ENCODE data around the gene FN1.

Gene FN1

DNA sequence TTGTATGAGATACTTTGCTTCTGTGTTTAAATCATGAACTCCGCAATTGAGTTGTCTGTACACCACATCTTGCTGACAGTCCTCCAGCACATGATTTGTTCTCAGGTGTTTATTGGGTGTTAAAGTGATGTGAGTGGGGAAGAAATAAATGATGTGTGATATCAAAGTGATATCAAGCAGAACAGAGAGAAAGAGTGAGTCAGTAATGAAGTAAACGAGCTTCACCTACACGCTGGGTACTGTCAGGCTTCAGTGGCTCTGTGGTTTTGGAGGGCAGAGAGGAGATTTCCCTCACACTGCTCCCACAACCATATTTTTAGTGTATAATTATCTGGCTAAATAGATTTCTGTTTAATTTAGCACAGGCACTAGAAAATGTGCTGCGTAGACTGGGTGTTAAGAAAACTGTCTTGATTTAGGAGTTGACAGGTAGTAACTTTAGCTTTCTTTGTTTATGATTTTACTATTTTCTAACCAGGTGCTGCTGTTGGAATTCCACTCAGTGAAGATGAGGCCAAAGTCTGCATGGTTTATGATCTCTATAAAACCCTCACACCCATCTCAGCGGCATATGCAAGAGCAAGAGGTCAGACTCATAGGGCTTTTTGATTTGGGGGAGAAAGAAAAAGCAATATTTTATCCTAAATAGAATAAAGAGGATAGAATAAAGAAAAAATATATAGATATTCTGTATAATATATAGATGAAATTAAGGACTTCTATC, 102.8 kb downstream of the FN1 start:
- no peak for DNase-seq

DNA sequence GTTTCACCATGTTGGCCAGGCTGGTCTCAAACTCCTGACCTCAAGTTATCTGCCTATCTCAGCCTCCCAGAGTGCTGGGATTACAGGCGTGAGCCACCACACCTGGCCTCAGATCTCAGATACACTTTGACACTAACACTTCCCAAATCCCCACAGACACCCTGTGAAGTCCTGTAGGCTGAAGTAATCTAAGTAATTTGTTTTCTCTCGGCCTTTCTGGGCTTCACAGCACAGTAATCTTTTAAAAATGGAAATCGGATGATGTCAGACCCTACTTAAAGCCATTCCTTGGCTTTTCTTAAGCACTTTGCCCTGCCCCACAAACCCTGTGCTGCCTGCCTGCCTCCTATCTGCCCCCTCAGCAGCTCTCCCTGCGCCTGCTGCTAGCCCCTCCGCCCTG, 107.8 kb downstream of the FN1 start:
- DNase-seq = no peak

DNA sequence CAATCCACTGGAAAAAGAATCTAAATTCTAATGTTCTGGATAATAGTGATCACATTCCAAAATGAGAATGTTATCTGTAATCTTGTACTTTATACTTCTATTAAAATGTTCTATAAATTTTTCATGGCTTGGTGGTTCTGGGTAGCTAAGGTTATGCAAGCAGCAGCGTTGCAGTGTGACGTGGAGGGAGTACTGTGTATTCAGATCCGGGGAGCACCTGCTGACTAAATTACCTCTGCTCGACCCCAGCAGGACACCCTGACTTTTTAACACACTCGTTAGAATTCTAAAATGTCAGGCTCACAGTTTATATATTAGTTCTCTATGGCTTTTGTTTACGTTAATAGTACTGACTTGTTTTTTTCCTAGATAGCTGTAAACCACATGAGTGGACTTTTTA, 111.1 kb downstream of the FN1 start:
- DNase-seq = no peak

DNA sequence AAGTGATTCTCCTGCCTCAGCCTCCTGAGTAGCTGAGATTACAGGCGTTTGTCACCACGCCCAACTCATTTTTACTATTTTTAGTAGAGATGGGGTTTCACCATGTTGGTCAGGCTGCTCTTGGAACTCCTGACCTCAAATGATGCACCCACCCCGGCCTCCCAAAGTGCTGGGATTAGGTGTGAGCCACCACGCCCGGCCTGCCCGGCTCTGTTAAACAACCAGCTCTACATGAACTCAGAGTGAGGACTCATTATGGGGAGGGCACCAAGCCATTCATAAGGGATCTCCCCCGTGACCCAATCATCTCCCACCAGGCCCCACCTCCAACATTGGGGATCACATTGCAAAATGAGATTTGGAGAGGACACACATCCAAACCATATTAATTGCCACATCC, 115.2 kb downstream of the FN1 start:
- DNase-seq = no peak

DNA sequence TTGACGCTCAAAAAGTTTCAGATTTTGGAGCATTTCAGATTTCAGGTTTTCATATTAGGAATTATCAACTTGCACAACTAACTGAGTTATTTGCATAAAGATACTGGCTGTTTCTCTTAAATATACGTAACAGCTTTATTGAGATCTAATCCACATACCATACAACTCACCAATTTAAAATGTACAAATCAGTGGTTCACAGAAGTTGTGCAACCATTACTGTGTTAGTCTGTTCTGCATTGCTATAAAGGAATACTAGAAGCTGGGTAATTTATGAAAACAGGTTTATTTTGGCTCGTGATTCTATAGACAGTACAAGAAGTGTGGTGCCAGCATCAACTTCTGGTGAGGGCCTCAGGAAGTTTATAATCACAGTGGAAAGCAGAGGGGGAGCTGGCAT, 115.8 kb downstream of the FN1 start:
- DNase-seq = no peak

DNA sequence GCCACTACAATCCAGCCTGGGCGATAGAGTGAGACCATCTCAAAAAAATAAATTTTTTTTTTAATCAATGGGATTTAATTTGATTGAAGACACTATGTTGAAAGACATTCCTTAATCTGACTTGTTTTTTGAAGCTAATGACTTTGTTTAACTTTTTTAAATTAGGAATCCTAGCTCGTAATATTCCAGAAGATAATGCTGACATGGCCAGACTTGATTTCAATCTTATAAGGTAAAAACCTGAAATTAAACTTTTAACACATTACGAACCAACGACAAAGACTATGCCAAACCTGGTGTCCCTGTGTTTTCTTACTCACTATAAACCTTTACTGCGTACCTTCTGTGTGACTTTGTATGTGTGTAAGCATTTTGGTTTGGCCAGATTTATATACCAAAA, 116.4 kb downstream of the FN1 start:
- DNase-seq = no peak

DNA sequence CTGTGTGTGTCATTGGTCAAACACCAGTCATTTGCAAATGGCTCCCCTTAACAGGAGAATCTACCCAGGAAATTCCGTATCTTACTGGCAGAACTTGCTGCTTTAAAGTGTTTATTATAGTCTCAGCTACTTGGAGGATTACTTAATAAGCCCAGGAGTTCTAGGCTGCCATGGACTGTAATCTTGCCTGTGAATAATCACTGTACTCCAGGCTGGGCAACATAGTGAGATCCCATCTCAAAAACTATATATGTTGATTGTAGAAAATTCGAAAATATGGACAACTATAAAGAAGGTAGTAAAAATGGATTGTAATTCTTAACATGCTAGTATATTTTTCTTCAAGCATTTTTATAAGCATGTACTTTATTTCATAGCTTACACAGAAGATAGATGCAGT, 119.5 kb downstream of the FN1 start:
- no peak for DNase-seq

DNA sequence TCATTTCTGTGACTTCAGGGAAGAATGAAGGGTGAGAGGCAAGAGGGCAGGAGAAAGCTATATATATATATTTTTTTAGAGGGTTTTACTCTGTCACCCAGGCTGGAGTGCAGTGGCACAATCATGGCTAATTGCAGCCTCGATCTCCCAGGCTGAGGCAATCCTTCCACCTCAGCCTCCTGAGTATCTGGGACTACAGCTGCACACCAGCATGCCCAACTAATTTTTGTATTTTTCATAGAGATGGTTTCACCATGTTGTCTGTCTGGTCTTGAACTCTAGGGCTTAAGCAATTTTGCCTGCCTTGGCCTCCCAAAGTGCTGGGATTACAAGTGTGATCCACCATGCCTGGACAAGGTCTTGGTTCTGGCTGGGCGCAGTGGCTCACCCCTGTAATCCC, 120.6 kb downstream of the FN1 start:
- no peak for DNase-seq

DNA sequence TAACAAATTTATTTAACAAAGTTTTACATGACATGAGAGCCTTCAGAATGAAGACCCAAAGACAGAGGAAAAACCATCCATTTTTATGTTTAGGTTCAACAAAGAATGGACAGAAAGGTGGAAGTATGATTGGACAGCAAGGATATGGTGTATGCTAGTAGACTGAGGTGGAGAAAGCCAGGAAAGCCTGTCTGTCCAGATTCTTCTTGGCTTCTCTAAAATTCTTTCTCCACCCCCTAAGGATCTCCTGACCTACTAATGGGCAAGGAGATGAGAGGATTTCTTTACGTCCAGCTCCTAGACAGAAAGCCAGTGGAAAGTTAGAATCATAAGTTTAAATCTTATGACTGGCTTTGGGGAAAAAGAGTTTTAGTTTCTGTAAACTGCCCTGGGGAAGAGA, 121.0 kb downstream of the FN1 start:
- no peak for DNase-seq

DNA sequence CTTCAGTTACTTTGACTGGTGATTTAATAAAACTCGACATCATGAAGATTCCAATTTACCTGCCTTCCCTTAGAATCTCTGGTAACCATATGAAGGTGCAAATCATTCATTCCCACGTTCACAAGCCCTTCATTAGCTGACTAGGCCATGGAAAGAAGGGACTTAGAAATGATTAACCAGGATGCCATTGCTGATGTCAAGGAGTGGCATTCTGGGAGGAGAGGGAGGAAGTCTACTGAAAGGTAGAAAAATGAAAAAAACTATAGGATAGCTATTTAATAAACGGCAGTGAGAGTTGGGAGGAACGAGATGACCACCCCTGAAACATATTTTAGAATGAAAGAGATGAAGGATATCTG, 122.6 kb downstream of the FN1 start:
- no peak for DNase-seq

DNA sequence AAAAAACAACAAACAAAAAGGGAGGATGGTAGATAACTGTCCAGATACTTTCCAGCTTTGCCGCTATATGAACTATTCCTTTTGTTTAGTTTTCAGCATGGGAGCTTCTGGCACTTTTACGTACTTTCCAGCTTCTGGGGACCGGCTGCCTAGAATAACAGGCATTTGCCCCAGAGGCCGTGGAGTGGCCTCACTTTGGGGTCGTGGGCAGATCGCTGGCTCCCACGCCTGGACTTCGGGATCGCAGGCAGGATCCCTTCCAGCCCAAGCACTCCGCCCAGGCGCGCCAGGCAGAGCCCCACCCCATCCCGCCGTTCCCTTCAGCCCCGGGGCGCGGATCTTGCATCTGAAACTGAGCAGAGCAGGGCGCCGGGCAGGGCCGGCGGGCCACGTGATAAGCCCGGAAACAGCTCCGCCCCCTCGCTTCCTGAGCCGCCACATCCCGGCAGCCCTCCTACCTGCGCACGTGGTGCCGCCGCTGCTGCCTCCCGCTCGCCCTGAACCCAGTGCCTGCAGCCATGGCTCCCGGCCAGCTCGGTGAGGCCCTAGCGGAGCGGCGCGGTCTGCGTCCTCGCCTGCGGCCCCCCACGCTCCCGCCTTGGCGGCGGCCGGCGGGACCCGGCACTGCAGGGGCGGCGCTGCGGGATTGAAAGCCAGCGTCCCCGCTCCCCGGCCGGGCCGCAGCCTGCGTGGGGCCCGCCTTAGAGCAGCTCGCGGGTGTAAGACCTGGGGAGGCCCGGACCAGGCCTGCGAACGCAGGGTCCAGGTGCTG, 124.1 kb downstream of the FN1 start, which contains the start of gene ATIC:
TSS of gene ATIC (plus strand) at position 435 of the 772 bp plus-strand sequence. CDS start at position 519, 84 bp downstream.
- peak; percentile 93 to 98 (median 96) for DNase-seq

DNA sequence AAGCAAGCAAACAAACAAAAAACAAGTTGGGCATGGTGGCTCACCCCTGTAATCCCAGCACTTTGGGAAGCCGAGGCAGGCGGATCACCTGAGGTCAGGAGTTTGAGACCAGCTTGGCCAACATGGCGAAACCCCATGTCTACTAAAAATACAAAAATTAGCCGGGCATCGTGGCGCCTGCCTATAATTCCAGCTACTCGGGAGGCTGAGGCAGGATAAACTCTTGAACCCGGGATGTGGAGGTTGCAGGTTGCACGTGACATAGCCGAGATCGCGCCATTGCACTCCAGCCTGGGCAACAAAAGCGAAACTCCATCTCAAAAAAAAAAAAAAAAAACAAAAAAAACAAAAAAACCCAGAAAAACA, 124.6 kb downstream of the FN1 start:
- peak in 2 of 4 experiments; percentile 7 to 36 for DNase-seq
